SJCRH30 (cell line): ENCODE data around the gene TMEM181. TPM values are rescaled to one million over a fixed set of nuclear protein-coding genes. Genes with fewer than 3 reads are reported as not detected.
"Not testable (repeated sequence)": the region's sequence is repeated elsewhere in the genome, so short reads cannot be mapped to it uniquely, and the experiment has no call there.

ENCODE experiments used
- DNase-seq, 2 experiments: peaks; one replicate each; pipeline ENCODE4 v3.0.0-alpha.2; 2015 to 2020
- H3K27ac ChIP-seq: fragments of 250-450 bp; sonication (Bioruptor Pico); 2 replicates; pipeline ENCODE4 v1.5.1; 2020; ENCODE audit warnings: mild to moderate bottlenecking, moderate library complexity
- H3K27me3 ChIP-seq: fragments of 250-450 bp; sonication (Bioruptor Pico); 2 replicates; pipeline ENCODE4 v1.5.1; 2020; ENCODE audit warnings: mild to moderate bottlenecking, moderate library complexity
- H3K36me3 ChIP-seq: fragments of 250-450 bp; sonication (Bioruptor Pico); 2 replicates; pipeline ENCODE4 v1.5.1; 2020; ENCODE audit warnings: mild to moderate bottlenecking, moderate library complexity
- H3K4me1 ChIP-seq: fragments of 250-450 bp; sonication (Bioruptor Pico); 2 replicates; pipeline ENCODE4 v1.5.1; 2020; ENCODE audit warnings: mild to moderate bottlenecking, moderate library complexity
- H3K4me3 ChIP-seq: fragments of 250-450 bp; sonication (Bioruptor Pico); 2 replicates; pipeline ENCODE4 v1.5.1; 2020; ENCODE audit warnings: mild to moderate bottlenecking, moderate library complexity
- H3K9me3 ChIP-seq: fragments of 250-450 bp; sonication (Bioruptor Pico); replicated peaks from 2 replicates; pipeline ENCODE4 v1.5.1; 2020; ENCODE audit warnings: mild to moderate bottlenecking, moderate library complexity
- total RNA-seq: library from RNA; depleted of rRNA; stranded (reverse); fragments of >200 nt; shearing (Covaris generic); gene quantifications from 2 replicates; pipeline ENCODE4 v1.2.3, GENCODE V29; 2014

TMEM181 gene
- total RNA-seq, 1 experiment from 2014 or later: 33.5 TPM

DNA sequence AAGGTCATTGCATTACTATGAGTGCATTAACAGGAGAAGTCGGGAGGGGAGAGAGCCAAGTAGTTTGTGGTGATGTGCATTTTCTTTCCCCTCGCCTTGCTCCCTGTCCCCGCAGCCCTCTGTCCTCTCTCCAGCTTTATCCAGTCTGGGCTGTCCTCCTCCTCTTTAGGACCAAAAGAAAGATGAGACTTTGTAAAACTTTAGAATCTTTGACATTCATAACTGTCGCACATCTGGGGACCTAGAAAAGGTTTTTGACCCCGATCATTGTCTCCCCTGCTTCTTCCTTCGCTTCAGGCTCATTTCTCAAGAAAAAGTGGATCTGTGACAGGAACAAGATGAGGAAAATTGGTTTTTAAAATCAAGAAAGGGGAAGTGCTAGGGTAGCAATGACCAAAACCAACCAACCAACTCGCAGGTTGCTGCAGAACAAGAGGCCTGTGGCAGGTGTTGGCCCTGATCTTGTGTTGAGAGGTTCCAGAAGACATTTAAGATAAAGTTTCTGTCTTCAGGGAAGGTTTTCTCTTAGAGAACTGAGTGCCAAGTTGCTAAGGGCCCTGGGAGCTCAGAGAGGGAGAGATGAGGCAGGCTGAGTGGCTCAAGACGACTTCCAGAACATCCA lies 107.6 kb downstream of the TMEM181 start:
- H3K4me1 ChIP-seq: peaks cover under 1% of the 10 kb centered on the region
- DNase-seq: no peak
- H3K9me3 ChIP-seq: no peaks in the 10 kb centered on the region
- H3K36me3 ChIP-seq: no peaks in the 10 kb centered on the region
- no peak overlapping the region for H3K27ac ChIP-seq
- H3K4me3 ChIP-seq: no peak overlapping the region
- no peaks in the 10 kb centered on the region for H3K27me3 ChIP-seq

DNA sequence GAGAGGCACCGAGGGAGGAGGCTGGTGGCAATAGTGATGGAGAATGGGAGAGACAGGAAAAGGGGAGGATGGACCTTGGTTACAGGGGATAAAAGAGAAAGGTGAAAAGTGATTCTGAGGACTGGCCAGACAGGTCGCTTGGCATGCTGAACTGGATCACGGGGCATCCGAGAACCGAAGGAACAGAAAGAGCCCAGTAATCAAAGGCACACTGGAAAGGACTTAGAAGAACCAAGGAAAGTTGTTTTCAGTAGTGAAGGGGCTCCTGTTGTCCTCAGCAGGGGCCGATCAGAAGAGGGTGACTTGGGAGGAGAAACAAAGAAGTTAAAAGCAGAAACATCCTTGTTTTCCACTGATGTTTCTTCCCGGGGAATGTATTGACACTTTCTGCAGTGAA lies 108.8 kb downstream of the TMEM181 start:
- no peak for DNase-seq
- no peak overlapping the region for H3K4me3 ChIP-seq

DNA sequence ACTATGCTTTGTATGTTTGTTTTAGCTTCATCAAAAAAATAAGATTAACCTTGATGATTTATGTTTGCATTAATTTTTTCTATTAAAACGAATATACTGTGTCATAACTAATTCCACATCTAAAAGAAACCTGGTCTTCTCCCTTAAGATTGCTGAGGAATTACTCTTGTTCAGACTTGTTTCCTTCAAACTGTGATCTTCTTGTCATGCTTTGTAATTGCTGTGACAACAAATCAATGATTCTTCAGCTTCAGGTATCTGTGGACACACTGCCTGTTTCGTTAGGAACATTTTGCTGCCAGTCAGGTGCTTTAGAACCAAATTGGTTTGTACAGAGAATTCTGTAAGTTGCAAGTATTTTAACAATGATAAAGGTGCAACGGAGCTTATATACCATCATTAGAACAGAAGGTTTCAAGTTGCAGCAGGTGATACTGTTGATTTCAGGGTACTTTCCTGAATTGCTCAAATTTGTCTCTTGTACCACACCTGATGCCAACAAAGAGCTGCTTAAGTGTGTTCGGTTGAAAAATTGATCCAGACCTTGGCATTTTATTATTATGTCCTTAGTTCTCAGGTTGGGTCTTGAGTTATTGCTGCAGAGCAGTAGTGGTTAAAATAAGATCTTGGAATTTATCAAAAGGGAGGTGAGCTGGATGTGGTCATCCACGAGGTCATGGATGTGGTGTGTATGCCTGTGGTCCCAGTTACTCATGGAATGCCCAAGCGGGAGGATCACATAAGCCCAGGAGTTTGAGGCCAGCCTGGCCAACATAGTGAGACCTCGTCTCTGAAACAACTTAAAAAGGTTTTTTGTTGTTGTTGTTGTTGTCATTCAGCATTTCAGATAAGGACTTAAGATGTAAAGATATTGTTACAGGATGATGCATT lies 109.5 kb downstream of the TMEM181 start:
- Histone ChIP-seq H3K27ac (no peak overlapping the region), H3K27me3 (no peaks in the 10 kb centered on the region), H3K36me3 (no peaks in the 10 kb centered on the region), H3K4me1 (no peaks in the 10 kb centered on the region), H3K9me3 (no peaks in the 10 kb centered on the region), H3K4me3 (no peak overlapping the region)
- no peak for DNase-seq

More for the DNA sequence above, 108.8 kb downstream of the TMEM181 start:
- no peak overlapping the region for H3K27ac ChIP-seq
- no peaks in the 10 kb centered on the region for H3K27me3 ChIP-seq
- no peaks in the 10 kb centered on the region for H3K4me1 ChIP-seq
- no peaks in the 10 kb centered on the region for H3K9me3 ChIP-seq
- H3K36me3 ChIP-seq: no peaks in the 10 kb centered on the region

DNA sequence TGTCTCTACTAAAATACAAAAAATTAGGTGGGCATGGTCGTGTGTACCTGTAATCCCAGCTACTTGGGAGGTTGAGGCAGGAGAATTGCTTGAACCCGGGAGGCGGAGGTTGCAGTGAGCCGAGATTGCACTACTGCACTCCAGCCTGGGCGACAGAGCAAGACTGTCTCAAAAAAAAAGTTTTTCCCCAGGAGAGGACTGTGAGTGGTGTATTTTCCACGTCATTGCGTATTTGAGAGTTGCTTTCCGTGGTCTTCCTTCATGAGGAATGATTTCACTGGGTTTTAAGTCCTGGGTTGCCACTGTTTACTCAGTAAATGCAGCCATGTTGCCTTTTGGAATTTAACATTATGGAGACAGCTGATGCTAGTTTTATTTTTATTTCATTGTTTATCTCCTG lies 112.2 kb downstream of the TMEM181 start:
- DNase-seq, H3K4me1 ChIP-seq, H3K4me3 ChIP-seq, H3K36me3 ChIP-seq, H3K9me3 ChIP-seq, H3K27ac ChIP-seq, H3K27me3 ChIP-seq: not testable (repeated sequence)

DNA sequence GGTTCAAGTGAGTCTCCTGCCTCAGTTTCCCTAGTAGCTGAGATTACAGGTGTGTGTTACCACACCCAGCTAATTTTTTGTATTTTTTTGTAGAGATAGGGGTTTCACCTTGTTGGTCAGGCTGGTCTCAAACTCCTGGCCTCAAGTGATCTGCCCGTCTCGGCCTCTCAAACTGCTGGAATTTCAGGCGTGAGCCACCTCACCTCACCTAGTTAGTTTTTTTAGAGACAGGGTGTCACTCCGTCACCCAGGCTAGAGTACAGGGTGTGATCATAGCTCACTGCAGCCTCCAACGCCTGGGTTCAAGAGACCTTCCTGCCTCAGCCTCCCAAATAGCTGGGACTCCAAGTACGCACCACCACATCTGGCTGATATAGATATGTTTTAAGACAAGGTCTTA lies 112.8 kb downstream of the TMEM181 start:
- Histone ChIP-seq H3K9me3 (no peaks in the 10 kb centered on the region), H3K27ac (no peak overlapping the region), H3K27me3 (no peaks in the 10 kb centered on the region), H3K4me1 (no peaks in the 10 kb centered on the region), H3K36me3 (peaks cover 8% of the 10 kb centered on the region; the same call in 1 of the 2 replicates), H3K4me3 (no peak overlapping the region)
- DNase-seq: no peak

DNA sequence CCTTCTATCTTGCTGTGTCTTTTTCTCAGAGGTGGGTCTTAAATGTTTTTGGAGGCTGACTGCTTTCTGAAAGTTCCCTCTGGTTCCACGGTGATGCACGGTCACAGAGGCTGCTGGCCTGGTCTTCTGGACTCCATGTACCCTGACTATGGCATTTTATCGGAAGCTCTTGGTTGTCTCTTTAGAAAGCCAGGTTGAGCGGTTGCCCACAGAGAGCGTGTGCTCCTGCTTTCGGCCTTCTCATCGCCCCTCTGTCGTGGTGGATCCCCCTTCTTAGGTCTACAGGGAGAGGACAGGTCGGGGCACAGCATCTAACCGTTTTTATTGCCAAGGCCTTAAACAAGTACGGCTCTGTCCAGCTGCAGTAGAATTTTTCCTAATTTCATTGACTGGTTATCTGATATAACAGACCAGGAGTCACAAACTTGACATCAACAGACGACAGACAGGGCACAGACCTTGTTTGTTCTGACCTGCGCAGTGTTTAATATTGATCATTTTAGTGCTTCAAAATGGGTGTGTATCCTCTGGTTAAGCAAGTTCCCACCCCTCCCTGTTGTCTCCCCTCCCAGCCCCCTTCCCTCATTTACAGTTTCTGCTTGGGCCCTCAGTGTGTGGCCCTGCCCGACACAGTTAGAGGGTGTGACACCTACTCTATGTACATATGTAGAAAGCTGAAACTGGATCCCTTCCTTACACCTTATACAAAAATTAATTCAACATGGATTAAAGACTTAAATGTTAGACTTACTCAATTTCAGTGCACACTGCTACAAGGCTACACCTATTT lies 114.6 kb downstream of the TMEM181 start:
- Histone ChIP-seq H3K4me1 (no peaks in the 10 kb centered on the region), H3K27me3 (no peaks in the 10 kb centered on the region), H3K4me3 (no peak overlapping the region), H3K27ac (no peak overlapping the region), H3K9me3 (no peaks in the 10 kb centered on the region), H3K36me3 (peaks cover 8% of the 10 kb centered on the region; the same call in 1 of the 2 replicates)
- no peak for DNase-seq

DNA sequence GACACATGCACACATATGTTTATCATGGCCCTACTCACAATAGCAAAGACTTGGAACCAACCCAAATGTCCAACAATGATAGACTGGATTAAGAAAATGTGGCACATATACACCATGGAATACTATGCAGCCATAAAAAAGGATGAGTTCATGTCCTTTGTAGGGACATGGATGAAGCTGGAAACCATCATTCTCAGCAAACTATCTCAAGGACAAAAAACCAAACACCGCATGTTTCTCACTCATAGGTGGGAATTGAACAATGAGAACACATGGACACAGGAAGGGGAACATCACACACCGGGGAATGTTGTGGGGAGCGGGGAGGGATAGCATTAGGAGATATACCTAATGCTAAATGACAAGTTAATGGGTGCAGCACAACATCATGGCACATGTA lies 117.2 kb downstream of the TMEM181 start:
- H3K4me3 ChIP-seq, H3K4me1 ChIP-seq, H3K36me3 ChIP-seq, H3K27me3 ChIP-seq, DNase-seq, H3K9me3 ChIP-seq, H3K27ac ChIP-seq: not testable (repeated sequence)

DNA sequence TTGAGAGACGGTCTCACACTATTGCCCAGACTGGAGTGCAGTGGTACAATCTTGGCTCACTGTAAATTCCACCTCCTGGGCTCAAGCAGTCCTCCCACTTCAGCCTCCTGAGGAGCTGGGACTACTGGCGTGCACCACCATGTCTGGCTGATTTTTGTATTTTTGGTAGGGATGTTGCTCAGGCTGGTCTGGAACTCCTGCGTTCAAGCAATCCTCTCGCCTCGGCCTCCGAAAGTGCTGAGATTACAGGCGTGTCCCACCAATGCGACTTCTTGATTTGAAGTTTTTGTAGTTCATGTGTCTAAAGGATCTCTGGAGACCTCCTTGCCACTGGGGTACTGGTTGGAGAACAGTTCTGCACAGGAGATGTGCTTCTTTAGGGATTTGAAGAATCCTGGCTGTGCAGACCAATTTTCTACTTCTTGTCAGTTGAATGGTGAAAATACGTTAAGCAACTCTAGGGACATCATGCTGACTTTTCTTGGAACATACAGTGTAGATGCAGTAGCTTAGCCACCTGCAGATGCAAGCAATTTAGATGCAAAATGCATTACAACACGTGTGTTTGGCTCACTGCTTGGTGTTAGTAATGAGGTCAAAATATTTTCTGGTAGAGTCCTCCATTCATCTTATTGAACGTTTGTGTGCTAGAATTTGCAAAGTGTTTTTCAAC lies 118.2 kb downstream of the TMEM181 start:
- no peak overlapping the region for H3K4me3 ChIP-seq
- no peaks in the 10 kb centered on the region for H3K9me3 ChIP-seq
- DNase-seq: no peak
- H3K27me3 ChIP-seq: no peaks in the 10 kb centered on the region
- H3K36me3 ChIP-seq: peaks cover 10% of the 10 kb centered on the region
- no peak overlapping the region for H3K27ac ChIP-seq
- no peaks in the 10 kb centered on the region for H3K4me1 ChIP-seq

DNA sequence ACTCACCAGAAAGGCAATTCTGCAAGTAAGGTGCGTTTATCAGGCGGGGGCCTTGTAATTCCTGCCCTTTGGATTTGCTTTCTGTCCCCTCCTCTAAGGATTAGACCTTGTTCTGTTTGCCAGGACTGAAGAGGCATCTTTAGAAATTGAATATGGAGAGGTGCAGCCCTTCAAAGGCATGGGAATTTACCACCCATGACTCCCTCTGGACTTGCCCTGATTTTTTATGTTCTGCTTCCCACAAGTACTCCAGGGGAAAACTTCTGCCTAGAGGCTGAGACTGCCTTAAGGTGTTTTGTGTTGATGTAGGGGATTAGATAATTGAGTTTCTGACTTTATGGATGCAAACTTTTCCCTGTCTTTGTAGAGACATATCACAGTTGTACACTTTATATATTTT lies 120.1 kb downstream of the TMEM181 start:
- no peaks in the 10 kb centered on the region for H3K27me3 ChIP-seq

DNA sequence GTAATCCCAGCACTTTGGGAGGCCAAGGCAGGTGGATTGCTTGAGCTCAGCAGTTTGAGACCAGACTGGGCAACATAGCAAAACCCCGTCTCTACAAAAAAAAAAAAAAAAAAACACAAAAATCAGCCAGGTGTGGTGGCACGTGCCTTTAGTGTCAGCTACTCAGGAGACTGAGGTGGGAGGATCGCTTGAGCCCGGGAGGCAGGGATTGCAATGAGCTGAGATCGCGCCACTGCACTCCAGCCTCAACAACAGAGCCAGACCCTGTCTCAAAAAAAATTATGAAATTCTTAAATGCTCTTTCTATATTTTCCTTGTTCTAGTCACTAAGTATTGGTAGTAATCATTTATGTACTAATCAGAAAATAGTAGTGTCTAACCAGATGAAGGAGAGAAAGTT lies 120.6 kb downstream of the TMEM181 start:
- no peak for DNase-seq
- Histone ChIP-seq H3K9me3 (no peaks in the 10 kb centered on the region), H3K4me3 (no peak overlapping the region), H3K27ac (no peak overlapping the region), H3K36me3 (peaks cover 11% of the 10 kb centered on the region), H3K27me3 (no peaks in the 10 kb centered on the region), H3K4me1 (no peaks in the 10 kb centered on the region)

More for the DNA sequence above, 120.1 kb downstream of the TMEM181 start:
- no peaks in the 10 kb centered on the region for H3K9me3 ChIP-seq
- H3K27ac ChIP-seq: no peak overlapping the region
- no peak overlapping the region for H3K4me3 ChIP-seq
- peaks cover 14% of the 10 kb centered on the region for H3K36me3 ChIP-seq
- no peak for DNase-seq
- no peaks in the 10 kb centered on the region for H3K4me1 ChIP-seq

DNA sequence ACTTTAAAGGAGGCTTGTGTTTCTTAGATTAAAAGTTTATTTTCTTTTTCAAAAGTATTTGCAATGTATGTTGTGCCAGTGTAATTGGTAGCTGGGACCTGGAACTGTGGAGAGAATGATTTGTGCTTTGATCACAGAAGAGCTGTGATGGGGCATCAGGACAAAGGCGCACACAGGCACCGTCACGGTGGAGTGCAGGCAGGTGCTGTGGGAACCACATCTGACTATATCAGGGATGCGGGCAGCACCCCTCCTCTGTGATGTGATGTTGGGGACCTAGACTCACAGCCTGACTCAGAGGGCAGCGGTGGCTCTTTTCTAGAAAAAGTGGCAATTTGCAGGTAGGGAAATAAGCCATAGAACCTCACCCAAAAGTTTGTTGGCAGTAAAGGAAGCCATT lies 124.4 kb downstream of the TMEM181 start:
- no peaks in the 10 kb centered on the region for H3K9me3 ChIP-seq
- no peaks in the 10 kb centered on the region for H3K27me3 ChIP-seq
- H3K4me1 ChIP-seq: no peaks in the 10 kb centered on the region
- DNase-seq: no peak
- peaks cover 10% of the 10 kb centered on the region for H3K36me3 ChIP-seq
- no peak overlapping the region for H3K4me3 ChIP-seq
- no peak overlapping the region for H3K27ac ChIP-seq

DNA sequence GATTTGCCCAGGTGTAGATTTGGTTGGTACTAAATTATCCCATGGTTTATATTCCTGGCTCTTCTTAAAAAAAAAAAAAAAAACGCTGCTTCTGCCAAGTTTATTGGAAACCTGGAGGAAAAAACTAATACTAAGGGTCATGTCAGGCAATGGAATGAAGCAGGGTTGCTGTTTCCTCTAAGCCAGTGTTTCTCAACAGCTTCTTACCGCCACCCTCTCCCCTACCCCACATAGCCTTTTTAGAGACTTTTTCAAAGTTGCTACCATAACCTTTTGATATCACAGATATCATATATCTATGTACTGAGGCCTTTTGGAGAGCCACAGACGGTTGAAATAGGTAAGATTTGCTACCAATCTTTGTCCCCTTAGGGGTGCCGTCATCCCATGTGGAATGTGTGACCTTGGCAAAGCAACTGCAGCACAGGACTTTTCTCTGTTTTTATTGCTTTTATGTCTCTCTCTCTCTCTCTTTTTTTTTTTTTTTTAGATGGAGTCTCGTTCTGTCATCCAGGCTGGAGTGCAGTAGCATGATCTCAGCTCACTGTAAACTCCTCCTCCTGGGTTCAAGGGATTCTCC lies 124.9 kb downstream of the TMEM181 start:
- DNase-seq: no peak
- Histone ChIP-seq H3K36me3 (peaks cover 10% of the 10 kb centered on the region), H3K4me1 (no peaks in the 10 kb centered on the region), H3K9me3 (no peaks in the 10 kb centered on the region), H3K4me3 (no peak overlapping the region), H3K27me3 (no peaks in the 10 kb centered on the region), H3K27ac (no peak overlapping the region)
